Ascending aorta (tissue), 2 donors: ENCODE data around the gene SCUBE2. TPM values are rescaled to one million over a fixed set of nuclear protein-coding genes. Genes with fewer than 3 reads are reported as not detected.

Experiments used
- DNase-seq, 2 donors: peaks; one replicate each; pipeline ENCODE4 v3.0.0-alpha.2; 2019; ENCODE audit warnings: low spot score in 2 of 2
- H3K27ac ChIP-seq, 2 donors: fragments of 200-600 bp; sonication (generic); one replicate each; pipeline ENCODE4 v1.5.1; 2016 to 2017; ENCODE audit warnings: mild to moderate bottlenecking in 1 of 2
- H3K27me3 ChIP-seq: fragments of 200-600 bp; sonication (generic); one replicate; pipeline ENCODE4 v1.5.1; 2017
- H3K36me3 ChIP-seq, 2 donors: fragments of 200-600 bp; sonication (generic); one replicate each; pipeline ENCODE4 v1.5.1; 2016
- H3K4me1 ChIP-seq, 2 donors: fragments of 200-600 bp; sonication (generic); one replicate each; pipeline ENCODE4 v1.5.1; 2016 to 2017; ENCODE audit warnings: mild to moderate bottlenecking in 1 of 2
- H3K4me3 ChIP-seq, 2 donors: fragments of 200-600 bp; sonication (generic); one replicate each; pipeline ENCODE4 v1.5.1; 2016 to 2017; ENCODE audit warnings: mild to moderate bottlenecking in 1 of 2
- H3K9me3 ChIP-seq, 2 donors: fragments of 200-600 bp; sonication (generic); one replicate each; pipeline ENCODE4 v1.5.1; 2016
- CTCF ChIP-seq, 3 experiments: fragments of 200-600 bp in 2 of 3; fragments of 450-650 bp in 1 of 3; sonication (generic) in 2 of 3; IDR thresholded peaks; one replicate each; pipeline ENCODE4 v1.5.1; 2016 to 2019; ENCODE audit warnings: antibody characterized with exemption in 3 of 3, mild to moderate bottlenecking in 1 of 3, moderate library complexity in 1 of 3
- intact Hi-C: fragments of 100-400 bp; cut with DNase I; formaldehyde crosslinking; loops from one replicate; pipeline ENCODE4 v1.15.1; 2023
- total RNA-seq: library from RNA; depleted of rRNA; stranded (reverse); fragments of >200 nt; gene quantifications from one replicate; pipeline ENCODE4 v1.1.0, GENCODE V29; 2016

Gene SCUBE2
- total RNA-seq, 1 donor from 2014 or later = 1.1 TPM

- intact Hi-C loops = no loop called here
Measured at GRCh38 chr11:9039198-9039597, 52.2 kb downstream of the SCUBE2 start.

DNA sequence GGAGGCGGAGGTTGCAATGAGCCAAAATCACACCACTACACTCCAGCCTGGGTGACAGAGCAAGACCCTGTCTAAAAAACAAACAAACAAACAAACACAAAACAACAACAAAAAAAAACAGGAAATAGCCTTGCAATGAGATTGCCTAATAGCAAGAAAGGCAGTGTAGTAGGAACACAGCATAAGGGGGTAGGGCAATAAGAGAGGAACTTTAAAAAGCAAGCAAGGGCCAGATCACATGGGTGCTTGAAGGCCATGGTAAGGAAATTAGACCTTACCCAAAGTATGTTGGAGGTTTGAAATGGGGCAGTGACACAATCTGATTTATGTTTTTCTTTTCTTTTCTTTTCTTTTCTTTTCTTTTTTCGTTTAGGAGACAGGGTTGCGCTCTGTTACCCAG is 52.9 kb downstream of the SCUBE2 start:
- TF ChIP-seq CTCF (IDR thresholded peaks at IDR 0.05) = no peak
- no peak for DNase-seq
- Histone ChIP-seq H3K9me3 (no peaks in the 10 kb centered on the region), H3K36me3 (no peaks in the 10 kb centered on the region), H3K4me3 (no peak overlapping the region), H3K4me1 (no peaks in the 10 kb centered on the region), H3K27me3 (no peaks in the 10 kb centered on the region), H3K27ac (no peak overlapping the region)
- intact Hi-C loops = no loop called here

More at GRCh38 chr11:9039198-9039597, 52.2 kb downstream of the SCUBE2 start:
- DNase-seq = peak in 1 of 2 donors; percentile 24
- Histone ChIP-seq H3K4me1 (no peaks in the 10 kb centered on the region), H3K4me3 (no peak overlapping the region), H3K27ac (no peak overlapping the region), H3K27me3 (no peaks in the 10 kb centered on the region), H3K36me3 (no peaks in the 10 kb centered on the region), H3K9me3 (no peaks in the 10 kb centered on the region)
- TF ChIP-seq CTCF (IDR thresholded peaks at IDR 0.05) = no peak

- H3K4me1 ChIP-seq = no peaks in the 10 kb centered on the region
- no peak for DNase-seq
- TF ChIP-seq CTCF (IDR thresholded peaks at IDR 0.05) = no peak
- H3K27ac ChIP-seq = no peak overlapping the region
- no peaks in the 10 kb centered on the region for H3K27me3 ChIP-seq
- H3K36me3 ChIP-seq = no peaks in the 10 kb centered on the region
- intact Hi-C loops = no loop called here
- no peaks in the 10 kb centered on the region for H3K9me3 ChIP-seq
- no peak overlapping the region for H3K4me3 ChIP-seq
Measured at GRCh38 chr11:9037963-9038362, 53.4 kb downstream of the SCUBE2 start.

DNA sequence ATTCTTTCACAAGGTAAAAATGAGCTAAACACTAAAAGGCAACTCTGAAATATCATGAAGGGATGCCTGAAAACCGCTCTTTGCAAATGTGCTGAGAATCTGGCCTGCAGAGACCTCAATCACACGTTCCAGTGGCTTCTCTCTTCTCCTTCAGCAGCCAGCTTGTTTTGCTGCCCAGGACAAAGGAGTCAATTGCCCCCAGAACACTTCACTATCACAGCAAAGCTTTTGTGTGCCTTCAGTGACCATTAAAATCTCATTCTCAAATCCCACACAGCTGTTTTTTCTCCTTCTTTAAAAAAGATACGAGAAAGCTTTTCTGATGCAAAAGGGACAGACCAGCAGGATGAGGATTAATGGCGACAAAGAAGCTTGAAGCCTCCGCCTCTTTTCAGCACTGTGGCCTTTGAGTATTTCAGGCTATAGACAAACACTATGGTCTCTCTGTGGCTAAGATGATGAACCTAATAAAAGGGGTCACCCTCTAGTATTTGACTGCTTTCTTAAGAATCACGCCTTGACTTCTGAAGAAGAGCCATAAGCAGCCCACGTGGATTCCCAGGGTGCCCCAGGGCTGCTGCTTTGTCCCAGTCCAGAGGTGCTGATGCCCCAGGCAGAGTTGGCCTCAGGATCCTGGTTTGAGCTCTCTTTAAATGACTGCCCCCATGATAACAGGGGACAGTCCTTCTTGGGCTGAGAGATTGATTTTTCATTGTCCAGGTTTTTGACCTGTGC is 54.2 kb downstream of the SCUBE2 start:
- Histone ChIP-seq H3K36me3 (no peaks in the 10 kb centered on the region), H3K27me3 (no peaks in the 10 kb centered on the region), H3K27ac (no peak overlapping the region), H3K9me3 (no peaks in the 10 kb centered on the region), H3K4me3 (no peak overlapping the region), H3K4me1 (no peaks in the 10 kb centered on the region)
- no peak for TF ChIP-seq CTCF (IDR thresholded peaks at IDR 0.05)
- intact Hi-C loops = no loop called here
- DNase-seq = peak in 1 of 2 donors; percentile 15

DNA sequence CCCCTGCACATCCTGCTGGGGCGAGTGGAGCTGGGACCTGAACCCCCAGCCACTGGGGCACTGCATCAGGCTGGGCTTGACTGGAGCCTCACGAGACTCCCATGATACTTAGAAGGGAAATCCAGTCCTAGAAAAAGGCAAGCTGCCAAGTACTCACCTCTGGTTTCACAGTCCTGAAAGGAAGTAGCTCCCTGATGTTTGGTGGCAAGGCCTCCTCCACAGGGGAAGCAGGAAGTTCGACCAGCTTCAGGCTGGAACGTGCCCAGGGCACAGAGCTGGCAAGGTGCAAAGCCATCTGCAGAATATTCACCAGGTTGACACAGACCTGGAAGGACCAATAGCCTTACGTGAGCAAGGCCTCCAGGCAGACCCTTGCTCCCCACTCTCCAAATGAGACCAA is 60.8 kb downstream of the SCUBE2 start:
- intact Hi-C loops = no loop called here
- Histone ChIP-seq H3K4me1 (no peaks in the 10 kb centered on the region), H3K27ac (no peak overlapping the region), H3K27me3 (no peaks in the 10 kb centered on the region), H3K36me3 (no peaks in the 10 kb centered on the region), H3K9me3 (no peaks in the 10 kb centered on the region), H3K4me3 (no peak overlapping the region)
- no peak for TF ChIP-seq CTCF (IDR thresholded peaks at IDR 0.05)
- no peak for DNase-seq
